DND-41 (cell line): ENCODE results near the gene NFX1.
"Not testable (repeated sequence)": the region's sequence is repeated elsewhere in the genome, so short reads cannot be mapped to it uniquely, and the experiment has no call there.

ENCODE experiments used
- ATAC-seq: fragments of 200-7000 bp; cut with Tn5 transposase; 3 replicates; pipeline ENCODE4 v1.9.1; 2021; ENCODE audit warnings: low read depth; ENCODE audit not compliant: insufficient read depth
- DNase-seq: peaks from one replicate; pipeline ENCODE4 v3.0.0-alpha.2; 2020
- H2AFZ ChIP-seq: 2 replicates; pipeline ENCODE4 v1.6.0; 2012; ENCODE audit warnings: low read depth, low read length
- H3K27ac ChIP-seq: 2 replicates; pipeline ENCODE4 v1.5.1; 2012; ENCODE audit warnings: low read length, inconsistent platforms
- H3K27me3 ChIP-seq: fragments of 200-600 bp; sonication (generic); 2 replicates; pipeline ENCODE4 v1.6.0; 2012; ENCODE audit warnings: low read length, mild to moderate bottlenecking, inconsistent platforms; ENCODE audit not compliant: insufficient read depth, poor library complexity
- H3K36me3 ChIP-seq: 2 replicates; pipeline ENCODE4 v1.5.1; 2012; ENCODE audit warnings: low read length, inconsistent platforms; ENCODE audit not compliant: insufficient read depth
- H3K4me1 ChIP-seq: 2 replicates; pipeline ENCODE4 v1.5.1; 2012; ENCODE audit warnings: mild to moderate bottlenecking, low read length; ENCODE audit not compliant: insufficient read depth
- H3K4me2 ChIP-seq: 2 replicates; pipeline ENCODE4 v1.6.0; 2012; ENCODE audit warnings: mild to moderate bottlenecking, moderate library complexity, low read length, inconsistent platforms; ENCODE audit not compliant: insufficient read depth
- H3K4me3 ChIP-seq, 2 experiments: fragments of 200-600 bp in 1 of 2; shearing (Covaris generic) in 1 of 2; 2 replicates each; pipeline ENCODE4 v1.5.1; 2012 to 2016; ENCODE audit warnings: inconsistent platforms in 2 of 2, low read length in 2 of 2, mild to moderate bottlenecking in 2 of 2, low read depth in 1 of 2, moderate library complexity in 1 of 2
- H3K79me2 ChIP-seq: 2 replicates; pipeline ENCODE4 v1.6.0; 2012; ENCODE audit warnings: low read length, inconsistent platforms; ENCODE audit not compliant: insufficient read depth
- H3K9ac ChIP-seq: 2 replicates; pipeline ENCODE4 v1.6.0; 2012; ENCODE audit warnings: low read depth, mild to moderate bottlenecking, inconsistent platforms, low read length, moderate library complexity
- H3K9me3 ChIP-seq: 2 replicates; pipeline ENCODE4 v1.5.1; 2012; ENCODE audit warnings: low read length, moderate library complexity, mild to moderate bottlenecking, inconsistent platforms; ENCODE audit not compliant: insufficient read depth, severe bottlenecking
- H4K20me1 ChIP-seq: 2 replicates; pipeline ENCODE4 v1.6.0; 2012; ENCODE audit warnings: low read length; ENCODE audit not compliant: insufficient read depth
- CTCF ChIP-seq: IDR thresholded peaks from 2 replicates; pipeline ENCODE4 v1.5.1; 2012; ENCODE audit warnings: borderline replicate concordance, low read length, moderate library complexity, mild to moderate bottlenecking; ENCODE audit not compliant: poor library complexity, severe bottlenecking; ENCODE audit errors: extremely low read depth
- EZH2 ChIP-seq: IDR thresholded peaks from 3 replicates; pipeline ENCODE4 v1.6.1; 2012; ENCODE audit warnings: borderline replicate concordance, low read depth, mild to moderate bottlenecking, moderate library complexity, low read length, inconsistent platforms; ENCODE audit not compliant: severe bottlenecking

Gene NFX1

GRCh38 chr9:33386641-33386996, 96.3 kb downstream of the NFX1 start:
- not testable (repeated sequence) for DNase-seq, H3K27me3 ChIP-seq, H3K27ac ChIP-seq, H3K79me2 ChIP-seq, H4K20me1 ChIP-seq, H2AFZ ChIP-seq, H3K4me3 ChIP-seq, H3K36me3 ChIP-seq, H3K4me1 ChIP-seq, H3K9ac ChIP-seq, ATAC-seq, H3K9me3 ChIP-seq, H3K4me2 ChIP-seq

- not testable (repeated sequence) for ATAC-seq, H3K36me3 ChIP-seq, H3K9me3 ChIP-seq, H3K27me3 ChIP-seq, H2AFZ ChIP-seq, H3K9ac ChIP-seq, H3K4me1 ChIP-seq, H3K4me2 ChIP-seq, DNase-seq, H3K79me2 ChIP-seq, H3K27ac ChIP-seq, H4K20me1 ChIP-seq, H3K4me3 ChIP-seq
These were observed 96.7 kb downstream of the NFX1 start for GRCh38 chr9:33386998-33387397.

- no peaks in the 10 kb centered on the region for H3K4me1 ChIP-seq
- TF ChIP-seq CTCF (no peak), EZH2 (no peak)
- ATAC-seq (no peak), DNase-seq (no peak)
- no peak overlapping the region for H2AFZ ChIP-seq
- H3K27me3 ChIP-seq = no peaks in the 10 kb centered on the region
- no peaks in the 10 kb centered on the region for H3K36me3 ChIP-seq
- no peak overlapping the region for H3K9ac ChIP-seq
- H3K9me3 ChIP-seq = no peaks in the 10 kb centered on the region
- H3K27ac ChIP-seq = no peak overlapping the region
- H3K79me2 ChIP-seq = no peaks in the 10 kb centered on the region
- no peaks in the 10 kb centered on the region for H4K20me1 ChIP-seq
- no peak overlapping the region for H3K4me3 ChIP-seq
- H3K4me2 ChIP-seq = no peak overlapping the region
These were observed 98.0 kb downstream of the NFX1 start for GRCh38 chr9:33388110-33388994.

GRCh38 chr9:33391111-33391771, 100.9 kb downstream of the NFX1 start:
- H3K4me3 ChIP-seq, H3K27me3 ChIP-seq, H2AFZ ChIP-seq, H3K9ac ChIP-seq, H3K27ac ChIP-seq, H3K36me3 ChIP-seq, H3K4me1 ChIP-seq, H3K4me2 ChIP-seq, H3K9me3 ChIP-seq, H4K20me1 ChIP-seq, ATAC-seq, DNase-seq, H3K79me2 ChIP-seq: not testable (repeated sequence)

GRCh38 chr9:33392591-33393021, 102.3 kb downstream of the NFX1 start:
- not testable (repeated sequence) for H3K27me3 ChIP-seq, H3K4me2 ChIP-seq, H3K4me3 ChIP-seq, H3K4me1 ChIP-seq, H3K9me3 ChIP-seq, H4K20me1 ChIP-seq, H2AFZ ChIP-seq, ATAC-seq, H3K79me2 ChIP-seq, H3K27ac ChIP-seq, DNase-seq, H3K9ac ChIP-seq, H3K36me3 ChIP-seq
